Sciatic nerve (tissue), 2 donors: ENCODE data around the gene SEMA7A. TPM values are rescaled to one million over a fixed set of nuclear protein-coding genes. Genes with fewer than 3 reads are reported as not detected.

ENCODE experiments used
- ATAC-seq: fragments of 200-7000 bp; cut with Tn5 transposase; one replicate; pipeline ENCODE4 v1.9.1; 2020; ENCODE audit warnings: mild to moderate bottlenecking, moderate library complexity
- DNase-seq: peaks from one replicate; pipeline ENCODE4 v3.0.0-alpha.2; 2020; ENCODE audit warnings: low spot score
- intact Hi-C: fragments of 100-400 bp; cut with DNase I; formaldehyde crosslinking; loops from one replicate; pipeline ENCODE4 v1.14.2; 2022
- total RNA-seq: library from RNA; stranded (reverse); fragmentation: NEBNext Ultra II Directional; extraction: Animal tissue kit (Norgen Biotek cat#: 25700); gene quantifications from one replicate; pipeline ENCODE4 v1.2.1, GENCODE V29; 2021
- donor health status: DM: no; HTN: no; CAD: no.
- donor health status: DM: no; HTN: no; CAD: no.

The SEMA7A gene
- total RNA-seq, 1 donor from 2014 or later: 30.9 TPM

DNA sequence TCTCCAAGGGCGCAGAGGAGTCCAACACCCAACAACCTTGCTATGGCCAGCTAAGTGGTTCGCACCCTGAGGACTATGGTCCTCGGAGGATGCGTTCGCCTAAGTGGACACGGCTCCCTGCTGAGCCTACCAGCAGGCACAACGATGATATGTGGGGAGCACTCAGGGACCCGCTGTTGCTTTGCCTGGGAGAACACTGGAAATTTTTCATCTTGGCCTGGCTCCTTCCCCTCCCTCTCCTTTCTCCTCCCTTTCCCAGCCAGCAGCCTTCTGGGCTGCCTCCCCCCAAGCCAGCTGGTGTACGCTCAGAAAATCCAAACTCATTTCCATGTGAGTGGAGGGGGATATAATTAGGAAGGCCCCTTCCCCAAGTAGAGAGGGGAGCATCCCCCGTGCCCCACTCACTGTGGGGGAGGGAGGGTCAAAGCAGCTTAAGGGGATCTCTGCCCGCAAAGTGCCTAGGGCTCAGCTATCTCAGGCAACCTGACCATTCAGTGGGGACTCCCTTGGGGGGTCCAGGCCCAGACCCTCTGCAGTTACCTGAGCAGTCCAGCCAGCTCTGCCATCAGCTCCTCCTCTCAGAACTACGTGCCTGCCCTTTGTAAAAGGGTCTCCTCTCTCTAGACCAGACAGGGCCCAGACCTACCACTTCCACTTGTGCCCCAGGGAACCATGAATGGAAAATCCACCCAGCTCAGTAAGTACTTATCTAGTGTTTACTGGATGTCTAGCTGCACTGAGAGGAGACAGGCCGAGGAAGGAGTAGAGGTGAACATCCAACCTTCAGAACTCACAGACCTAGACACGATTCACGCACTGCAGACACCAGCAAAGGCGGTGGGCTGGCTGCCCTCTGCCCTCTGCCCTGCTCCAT lies 742 bp upstream of the SEMA7A start:
- intact Hi-C loops: no loop called here
- DNase-seq: no peak
- ATAC-seq: peak; percentile 1

DNA sequence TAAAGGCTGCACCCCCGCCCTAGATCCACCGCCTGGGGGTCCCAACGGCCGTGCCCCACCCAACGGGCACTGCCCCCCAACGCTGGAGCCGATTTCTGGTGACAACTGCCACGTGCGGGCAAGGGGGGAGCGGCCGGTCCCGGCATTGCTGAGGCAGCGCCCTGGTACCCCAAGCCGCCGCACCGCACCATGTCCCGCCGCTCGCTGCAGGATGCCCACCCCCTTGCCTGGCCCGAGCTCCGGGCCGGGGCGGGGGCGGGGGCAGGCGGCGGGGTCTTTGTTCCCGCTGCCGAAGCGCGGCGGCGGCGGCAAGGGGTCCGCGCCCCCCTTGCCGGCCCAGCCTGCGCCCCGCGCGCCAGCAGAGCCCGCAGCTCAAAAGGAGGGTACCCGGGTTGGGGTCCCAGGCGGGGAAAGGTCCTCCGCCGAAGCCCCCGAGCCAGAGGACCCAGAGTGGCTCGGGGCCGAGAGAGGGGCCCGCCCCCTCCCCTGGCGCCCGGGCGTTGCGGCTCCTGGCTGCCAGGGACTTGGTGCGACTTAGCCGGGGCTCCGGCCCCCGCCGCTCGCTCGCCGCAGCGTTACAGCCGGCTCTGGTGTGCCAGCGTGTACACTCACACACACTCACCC lies 678 bp downstream of the SEMA7A start:
- intact Hi-C loops: no loop called here
- ATAC-seq (no peak), DNase-seq (no peak)

DNA sequence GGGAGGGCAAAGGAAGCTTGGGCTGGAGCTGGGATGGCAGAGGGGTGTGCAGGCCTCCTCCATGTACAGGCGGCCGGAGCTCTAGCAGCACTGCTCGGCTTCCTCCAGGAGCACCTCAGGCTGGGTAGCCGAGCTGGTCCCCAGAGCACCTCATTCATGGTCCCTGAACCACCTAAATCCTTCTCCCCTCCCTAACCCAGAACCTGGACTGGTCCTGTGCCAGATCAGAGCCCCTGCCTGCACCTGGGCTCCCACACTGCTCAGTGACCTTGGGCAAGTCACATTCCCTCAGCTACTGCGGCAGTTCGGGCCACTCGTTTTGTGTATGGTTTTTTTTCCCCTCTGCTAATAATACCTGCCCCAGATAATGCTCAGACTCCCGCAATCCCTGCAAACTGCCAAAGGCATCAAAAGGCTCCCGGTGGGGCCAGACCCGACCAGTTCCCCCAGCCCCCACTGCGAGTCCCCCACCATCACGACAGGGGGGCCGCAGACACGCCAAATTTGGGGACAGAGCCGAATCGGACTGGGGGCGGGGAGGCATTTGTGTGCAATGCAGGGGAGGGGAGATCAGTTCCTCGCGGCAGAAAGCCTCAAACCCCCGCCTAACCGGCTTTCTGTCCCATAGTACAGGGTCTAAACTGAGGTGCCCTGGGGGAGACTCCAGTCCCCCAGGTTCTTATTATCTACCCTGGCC lies 1.3 kb downstream of the SEMA7A start:
- DNase-seq (no peak), ATAC-seq (no peak)
- intact Hi-C loops: no loop called here

DNA sequence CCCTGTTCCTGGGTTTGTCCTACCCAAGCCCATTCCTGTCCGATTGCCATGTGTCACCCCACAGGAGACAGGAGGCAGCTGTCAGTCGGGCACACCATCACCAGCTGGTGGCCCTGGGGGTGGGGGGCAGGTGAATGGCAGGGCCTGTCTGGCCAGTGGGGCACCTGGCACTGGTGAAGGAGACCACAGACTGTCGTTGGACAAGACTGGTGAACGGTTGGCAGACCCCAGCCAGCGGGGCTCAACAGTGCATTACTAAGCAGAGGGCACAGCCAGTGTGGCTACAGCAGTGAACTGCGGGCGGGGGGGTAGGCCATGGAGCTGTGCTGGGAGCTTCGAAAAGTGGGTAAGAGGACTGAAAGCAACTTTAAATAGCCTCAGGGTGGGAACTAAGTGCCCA lies 2.1 kb downstream of the SEMA7A start:
- no peak for ATAC-seq
- DNase-seq: no peak
- intact Hi-C loops: no loop called here

- DNase-seq: no peak
- intact Hi-C loops: no loop called here
- ATAC-seq: no peak
These were observed 2.6 kb downstream of the SEMA7A start for GRCh38 chr15:74431116-74431515.

DNA sequence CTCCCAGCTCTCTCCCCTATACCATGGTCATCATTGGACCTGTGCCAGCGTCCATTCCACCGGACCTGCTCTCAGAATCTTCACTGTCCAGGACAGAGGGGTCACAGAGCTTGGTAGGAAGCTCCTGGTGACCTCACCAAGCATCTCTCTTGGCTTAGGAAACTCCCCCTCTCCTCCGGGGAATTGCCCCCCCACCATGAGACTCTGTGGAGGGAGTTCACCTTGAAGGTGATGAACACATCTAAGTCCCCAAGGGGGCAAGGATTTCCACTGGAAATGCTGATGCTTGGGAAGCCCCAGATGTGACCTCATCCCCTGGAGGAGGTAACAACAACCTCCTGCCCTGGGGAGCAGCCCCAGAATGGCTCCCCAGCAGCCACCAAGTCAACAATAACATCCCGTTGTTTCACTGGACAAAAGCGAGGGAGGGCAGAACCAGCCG lies 3.2 kb downstream of the SEMA7A start:
- intact Hi-C loops: no loop called here
- no peak for ATAC-seq

DNA sequence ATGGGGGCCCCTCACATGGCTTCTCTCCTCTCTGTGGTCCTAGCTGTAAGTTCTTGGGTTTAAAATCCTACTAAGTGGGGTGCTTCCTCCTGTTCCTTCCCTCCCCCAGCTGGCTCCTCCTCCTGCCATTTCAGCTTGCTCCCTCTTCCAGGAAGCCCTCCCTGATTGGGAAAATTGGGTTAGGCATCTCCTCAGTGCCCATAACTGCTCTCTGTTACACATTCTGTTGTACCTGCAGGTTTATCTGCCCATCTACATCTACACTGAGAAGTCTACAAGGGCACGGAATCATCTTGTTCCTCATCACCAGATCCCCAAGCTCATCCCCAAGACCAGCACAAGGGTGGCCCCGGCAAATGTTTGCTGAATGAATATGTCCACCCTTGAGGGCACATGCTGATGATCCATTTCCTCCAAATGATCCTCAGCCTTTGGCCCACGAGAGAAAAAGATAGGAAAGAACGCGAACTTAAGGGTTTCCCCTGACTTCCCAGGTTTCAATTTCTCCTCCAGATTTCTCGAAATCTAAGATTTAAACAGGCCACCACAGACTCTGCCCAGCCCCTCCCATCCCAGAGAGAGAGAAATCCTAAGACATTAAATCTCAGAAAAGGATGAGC lies 3.9 kb downstream of the SEMA7A start:
- ATAC-seq (no peak), DNase-seq (no peak)
- intact Hi-C loops: no loop called here

More for the DNA sequence above, 3.2 kb downstream of the SEMA7A start:
- peak; percentile 71 for DNase-seq

DNA sequence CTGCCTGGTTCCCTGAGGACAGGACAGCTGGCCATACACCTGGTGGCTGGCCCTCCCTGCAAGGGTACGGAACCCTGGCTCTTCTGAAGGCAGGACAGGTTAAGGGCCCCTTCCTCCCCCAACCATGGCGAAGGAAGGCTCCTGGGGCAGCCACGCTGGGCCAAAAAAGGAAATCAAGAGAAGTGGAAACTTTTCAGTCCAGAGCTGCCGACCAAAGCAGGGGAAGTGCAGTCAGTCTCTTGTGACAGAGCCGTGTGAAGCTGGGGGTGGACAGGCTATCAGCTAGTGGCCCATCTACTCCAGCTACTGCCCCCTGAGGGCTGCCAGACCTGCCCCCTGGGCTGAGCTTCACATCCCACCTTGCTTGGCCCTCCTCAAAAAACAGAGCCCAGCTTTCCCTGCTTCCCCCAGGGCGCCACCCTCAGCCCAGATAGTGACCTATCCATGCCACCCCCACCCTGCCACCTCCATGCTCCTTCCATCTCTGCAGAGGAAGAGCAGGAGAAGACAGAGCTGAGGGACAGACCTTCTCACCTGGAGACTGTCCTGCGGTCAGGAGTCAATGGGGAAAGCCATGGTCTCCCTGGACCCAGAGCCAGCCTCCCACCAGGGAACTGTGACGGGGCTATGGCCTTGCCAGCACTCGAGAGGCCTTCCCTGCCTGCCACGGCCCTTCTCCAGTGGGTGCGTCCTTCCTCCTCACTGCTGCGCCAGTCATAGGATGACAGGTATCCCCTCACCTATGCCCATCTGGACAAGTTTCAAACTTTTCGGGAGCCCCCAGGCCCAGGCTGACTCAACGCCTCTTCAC lies 4.6 kb downstream of the SEMA7A start:
- DNase-seq (no peak), ATAC-seq (no peak)
- intact Hi-C loops: no loop called here

- intact Hi-C loops: no loop called here
These were observed 5.3 kb downstream of the SEMA7A start for GRCh38 chr15:74428442-74428787.

GRCh38 chr15:74427607-74428441 lies 5.9 kb downstream of the SEMA7A start:
- ATAC-seq (peak; percentile 2), DNase-seq (peak; percentile 70)
- intact Hi-C loops: no loop called here

More at GRCh38 chr15:74428442-74428787, 5.3 kb downstream of the SEMA7A start:
- ATAC-seq: peak; percentile 41
- no peak for DNase-seq

DNA sequence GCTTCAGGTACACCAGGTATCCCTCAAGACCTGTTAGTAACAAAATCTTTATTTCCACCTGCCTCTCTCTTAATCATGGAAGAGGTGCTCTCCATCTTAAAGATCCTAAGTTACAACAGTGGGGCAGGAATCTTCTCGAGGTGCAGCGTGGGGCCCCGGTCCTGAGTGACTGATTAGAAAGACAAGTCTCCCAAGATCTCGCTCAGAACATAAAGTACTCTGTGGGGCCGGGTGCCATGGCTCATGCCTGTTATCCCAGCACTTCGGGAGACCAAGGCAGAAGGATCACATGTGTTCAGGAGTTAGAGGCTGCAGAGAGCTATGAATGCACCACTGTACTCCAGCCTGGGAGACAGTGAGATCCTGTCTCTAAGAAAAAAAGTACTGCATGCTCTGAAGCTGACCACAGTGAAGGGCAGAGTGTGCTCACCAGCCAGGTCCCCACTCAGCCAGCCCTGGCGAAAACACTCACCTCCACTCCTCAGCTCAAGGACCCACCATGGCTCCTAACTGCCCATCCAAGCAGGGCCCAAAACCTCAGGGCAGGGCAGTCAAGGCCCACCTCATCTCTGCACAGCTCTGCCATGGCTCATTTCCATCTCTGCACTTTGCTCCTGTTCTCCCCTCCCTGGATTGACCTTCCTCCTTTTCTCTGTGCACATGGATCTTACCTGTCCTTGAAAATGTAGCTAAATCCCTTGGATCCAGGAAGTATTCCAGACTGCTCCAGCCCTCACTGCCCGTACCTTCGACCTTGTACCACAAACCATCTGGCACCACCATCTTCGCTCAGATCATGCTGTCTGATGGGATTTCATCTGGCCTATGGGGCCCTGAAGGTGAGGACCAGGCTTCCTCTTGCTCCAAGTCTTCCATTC lies 7.1 kb downstream of the SEMA7A start:
- no peak for DNase-seq
- intact Hi-C loops: no loop called here
- no peak for ATAC-seq

DNA sequence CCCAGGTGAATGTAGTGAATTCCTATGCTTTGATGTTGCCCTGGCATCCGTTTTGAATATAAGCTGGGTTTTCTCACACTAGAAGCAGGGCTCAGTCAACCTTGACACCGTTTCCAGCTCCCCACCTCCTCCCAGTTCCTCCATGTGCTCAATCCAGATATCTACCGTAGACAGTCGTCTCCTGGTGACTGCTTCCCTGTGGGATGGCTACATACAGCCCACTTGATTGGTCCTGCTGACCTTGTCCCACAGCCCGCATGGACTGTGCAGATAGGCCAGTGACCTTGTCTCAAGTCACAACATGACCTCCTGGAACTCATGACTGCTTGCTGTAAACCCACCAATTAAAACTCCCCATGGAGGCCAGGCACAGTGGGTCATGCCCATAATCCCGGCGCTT lies 8.1 kb downstream of the SEMA7A start:
- no peak for ATAC-seq
- no peak for DNase-seq
- intact Hi-C loops: no loop called here

DNA sequence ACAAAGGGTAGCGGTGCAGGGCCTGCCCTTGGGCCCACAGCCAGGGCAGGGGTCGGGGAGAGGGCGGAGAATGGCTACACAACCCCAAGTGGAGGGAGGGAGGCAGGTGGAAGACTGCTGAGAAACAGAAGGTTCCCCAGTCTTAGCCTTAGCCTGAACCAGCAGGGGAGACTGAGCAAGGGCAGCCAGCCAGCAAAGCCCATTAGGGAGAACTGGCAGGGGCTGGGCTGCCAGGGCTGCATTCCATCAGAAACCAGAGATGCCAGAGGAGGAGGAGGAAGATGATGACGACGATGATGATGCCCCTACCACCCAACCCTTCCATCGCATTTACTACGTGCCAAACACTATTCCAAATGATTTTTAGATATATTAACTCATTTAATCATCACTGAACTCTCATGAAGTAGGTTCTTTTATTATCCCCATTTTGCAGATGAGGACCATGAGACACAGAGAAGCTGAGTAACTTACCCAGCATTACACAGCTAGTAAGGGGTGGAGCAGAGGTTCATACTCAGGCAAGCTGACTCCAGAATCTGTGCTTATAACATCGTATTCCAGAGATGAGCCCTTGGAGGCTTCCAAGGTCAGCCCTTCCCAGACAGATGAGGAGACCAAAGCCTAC lies 8.7 kb downstream of the SEMA7A start:
- ATAC-seq: no peak
- intact Hi-C loops: no loop called here

GRCh38 chr15:74423431-74424257 lies 10.1 kb downstream of the SEMA7A start:
- no peak for ATAC-seq
- DNase-seq: no peak
- intact Hi-C loops: no loop called here

More for the DNA sequence above, 8.7 kb downstream of the SEMA7A start:
- DNase-seq: no peak

DNA sequence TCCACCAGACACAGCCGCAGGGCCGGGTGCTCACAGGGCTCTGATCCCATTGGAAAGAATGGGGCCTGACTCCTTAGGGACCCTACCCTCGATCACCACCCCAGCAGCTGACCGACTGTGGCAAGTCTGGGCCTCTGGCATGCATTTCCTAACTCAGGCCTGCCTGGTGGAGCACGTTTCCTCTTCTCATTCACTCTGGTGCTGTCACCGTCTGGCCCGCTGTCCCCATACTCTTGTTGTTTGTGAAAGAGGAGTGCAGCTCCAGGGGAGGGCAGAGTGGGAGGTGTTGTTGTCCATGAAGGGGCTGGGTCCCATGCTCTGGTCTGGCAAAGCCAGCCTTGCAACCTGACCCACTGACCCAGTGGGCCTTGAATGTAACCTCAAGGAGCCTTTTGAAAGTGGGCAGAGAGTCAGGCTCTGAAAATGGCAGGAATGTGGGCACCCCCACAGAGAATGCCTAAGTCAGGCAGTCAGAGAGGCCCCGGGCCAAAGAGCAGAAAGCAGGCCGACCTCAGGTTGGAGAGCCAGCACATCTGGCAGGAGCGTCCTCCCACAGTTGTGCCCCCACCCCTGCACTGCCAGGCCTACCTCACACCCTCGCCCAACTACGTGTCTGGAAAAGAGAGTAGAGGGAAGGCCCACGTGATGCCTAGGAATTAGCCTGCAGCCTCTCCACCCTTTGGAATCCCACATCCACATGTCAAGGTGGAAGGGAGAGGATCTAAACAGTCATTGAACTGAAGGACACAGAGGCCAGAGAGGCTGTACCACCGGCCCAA lies 10.9 kb downstream of the SEMA7A start:
- ATAC-seq (peak; percentile 70), DNase-seq (peak; percentile 73)
- intact Hi-C loops: no loop called here
